Raji (cell line): ENCODE results near the gene HIGD1B.

ENCODE experiments used
- POLR2A ChIP-seq: IDR thresholded peaks from 2 replicates; pipeline ENCODE4 v1.6.1; 2011; ENCODE audit warnings: low read depth, low read length, control low read depth; ENCODE audit not compliant: insufficient read depth

The HIGD1B gene

DNA sequence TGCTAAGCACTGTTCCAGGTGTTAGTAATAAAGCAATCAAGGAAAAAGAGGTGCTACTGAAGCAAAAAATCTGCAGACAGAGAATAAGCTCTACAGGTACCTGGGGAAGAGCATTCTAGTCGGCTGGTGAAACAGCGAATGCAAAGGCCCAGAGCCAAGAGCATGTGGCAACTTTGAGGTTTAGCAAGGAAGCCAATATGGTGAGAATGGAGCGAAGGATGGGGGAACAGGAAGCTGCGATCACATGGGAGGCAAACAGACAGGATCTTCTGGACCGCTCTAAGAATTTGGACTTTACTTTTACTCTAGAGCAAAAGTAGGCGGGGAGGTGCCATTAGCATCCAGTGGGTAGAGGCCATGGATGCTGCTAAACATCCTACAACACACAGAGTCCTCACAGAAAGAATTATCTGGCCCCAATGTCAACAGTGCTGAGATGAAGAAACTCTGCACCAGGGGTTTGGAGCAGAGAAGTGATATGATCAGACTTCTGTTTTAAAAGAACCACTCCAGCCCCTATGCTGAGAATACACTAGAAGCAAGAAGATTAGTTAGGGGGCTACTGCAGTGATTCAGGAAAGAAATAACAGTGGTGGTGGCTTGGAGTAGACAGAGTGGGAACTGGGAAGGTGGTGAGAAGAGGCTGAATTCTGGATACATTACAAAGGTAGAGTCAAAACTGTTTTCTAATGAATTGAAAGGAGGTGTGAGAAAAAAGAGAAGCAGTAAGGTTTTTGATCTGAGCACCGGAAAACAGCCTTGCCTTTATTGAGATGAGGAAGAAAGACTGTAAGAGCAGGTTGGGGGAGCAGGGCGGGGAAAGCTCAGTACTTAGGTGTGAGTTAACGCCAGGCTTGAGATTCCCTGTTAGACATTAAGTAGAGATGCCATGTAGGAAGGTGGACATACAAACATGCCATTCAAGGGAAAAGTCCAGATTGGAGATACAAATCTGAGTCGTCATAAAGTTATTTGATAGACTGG is 40.6 kb downstream of the HIGD1B start:
- TF ChIP-seq POLR2A = no peak

DNA sequence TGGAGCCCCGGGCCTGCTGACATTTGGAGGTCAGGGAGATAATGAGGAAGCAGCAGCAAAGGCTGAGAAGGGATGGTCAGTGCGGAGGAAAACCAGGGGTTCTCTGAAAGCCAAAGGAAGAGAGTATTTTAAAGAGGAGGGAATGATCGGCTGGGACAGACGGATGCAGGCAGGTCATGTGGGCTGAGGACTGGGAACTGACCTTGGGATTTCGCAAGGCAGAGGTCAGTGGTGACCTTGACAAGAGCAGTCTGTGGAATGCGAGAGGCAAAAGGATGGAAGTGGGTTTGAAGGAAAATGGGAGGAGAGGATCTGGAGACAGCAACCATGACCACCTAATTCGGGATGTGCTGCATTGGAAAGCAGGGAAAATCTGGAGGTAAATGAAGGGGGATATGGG is 41.3 kb downstream of the HIGD1B start:
- no peak for TF ChIP-seq POLR2A

DNA sequence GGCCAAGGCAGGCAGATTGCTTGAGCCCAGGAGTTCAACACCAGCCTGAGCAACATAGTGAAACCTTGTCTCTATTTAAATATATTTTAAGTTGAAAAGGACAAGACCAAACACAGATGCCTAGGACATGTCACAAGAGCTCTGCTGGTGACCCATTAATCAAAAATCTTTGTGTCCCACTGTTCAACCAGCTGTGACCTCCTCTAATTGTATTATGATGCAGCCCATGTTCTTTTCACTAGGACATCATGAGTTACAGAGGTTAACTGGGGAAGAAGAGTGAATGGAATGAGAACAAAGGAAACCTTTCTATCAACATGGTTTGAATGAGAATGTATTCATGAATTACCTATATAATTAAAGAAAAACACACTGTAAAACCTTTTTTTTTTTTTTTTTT is 44.6 kb downstream of the HIGD1B start:
- TF ChIP-seq POLR2A = no peak

DNA sequence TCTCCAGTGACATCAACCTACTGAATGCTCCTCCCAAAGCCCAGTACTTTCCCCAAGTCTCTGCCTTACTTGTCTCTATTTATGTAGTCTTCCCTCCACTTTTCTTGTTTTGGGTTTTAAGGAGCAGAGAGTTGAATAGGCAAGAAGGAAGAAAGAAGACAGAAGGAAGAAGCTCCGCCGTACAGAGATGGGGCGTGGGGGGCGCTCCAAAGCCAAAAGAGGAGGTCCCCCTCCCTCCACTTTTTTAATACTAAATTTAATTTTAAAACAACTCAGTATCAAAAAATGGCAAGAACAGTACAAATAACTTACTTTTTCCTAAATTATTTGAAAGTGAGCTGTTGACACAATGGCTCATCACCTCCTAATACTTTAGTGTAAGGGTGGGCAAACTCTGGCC is 47.0 kb downstream of the HIGD1B start:
- TF ChIP-seq POLR2A = no peak

DNA sequence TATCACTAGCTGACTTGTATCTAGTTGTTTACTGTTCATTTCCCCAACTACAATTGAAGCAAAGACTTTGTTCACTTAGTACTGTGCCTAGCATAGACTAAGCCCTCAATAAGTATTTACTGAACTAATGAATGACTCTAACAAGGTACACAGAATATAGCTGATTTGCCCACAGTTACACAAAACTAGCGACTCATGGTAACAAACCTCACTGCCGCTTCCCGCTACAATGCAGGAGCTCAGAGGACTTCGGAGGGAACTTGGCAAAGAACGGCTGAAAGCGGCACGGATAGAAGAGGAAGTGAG is 51.0 kb downstream of the HIGD1B start:
- TF ChIP-seq POLR2A = no peak

DNA sequence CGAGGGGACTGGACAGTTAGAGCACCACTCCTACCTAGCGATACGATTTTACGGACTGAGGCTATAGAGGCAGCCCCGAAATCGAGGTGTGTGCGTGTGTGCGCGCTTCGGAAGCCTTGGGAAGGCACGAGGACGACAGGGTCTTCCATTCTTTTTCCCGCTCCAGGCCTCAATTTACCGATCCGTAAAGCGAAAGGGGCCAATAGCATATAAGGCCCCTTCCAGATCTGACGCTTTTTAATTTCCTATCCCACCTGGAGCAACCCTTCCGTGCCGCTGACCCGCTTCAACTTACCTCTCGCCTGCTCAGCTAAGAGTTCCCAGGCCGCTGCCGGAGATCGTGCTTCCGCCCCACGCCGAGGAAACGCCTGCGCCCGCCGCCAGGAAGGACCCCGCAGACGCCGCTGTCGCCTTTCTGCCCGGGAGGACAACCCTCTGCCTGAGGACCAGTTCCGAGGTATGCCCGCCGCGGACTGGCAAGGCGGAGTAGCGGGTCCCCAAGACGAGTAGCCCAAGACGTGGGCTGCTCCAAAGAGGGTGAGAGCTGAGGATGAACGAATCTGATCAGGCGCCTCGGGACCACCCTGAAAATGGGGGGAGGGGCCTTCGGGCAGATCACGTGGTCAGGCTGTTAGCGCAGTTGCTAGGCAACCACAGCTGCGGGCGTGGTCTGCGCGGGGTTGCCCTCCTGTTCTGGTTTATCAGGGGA is 51.5 kb downstream of the HIGD1B start, which contains the start of gene EFTUD2:
TSS of gene EFTUD2 (minus strand) at position 372 of the 709 bp plus-strand sequence. CDS start 4,924 bp downstream, outside the sequence.
- TF ChIP-seq POLR2A = peak; percentile 89
